Stimulated activated CD4-positive, alpha-beta T cell treated with anti-CD3 and anti-CD28 coated beads, Interleukin-12 subunit alpha, Interleukin-12 subunit beta, amount 100 ng/mL, for 4 hours (primary cell): Measurements from ENCODE around the gene ADAM12.
"Not testable (repeated sequence)": the region's sequence is repeated elsewhere in the genome, so short reads cannot be mapped to it uniquely, and the experiment has no call there.

ENCODE experiments used
- DNase-seq: peaks from one replicate; pipeline ENCODE4 v3.0.0-alpha.2; 2020

ADAM12 gene

DNA sequence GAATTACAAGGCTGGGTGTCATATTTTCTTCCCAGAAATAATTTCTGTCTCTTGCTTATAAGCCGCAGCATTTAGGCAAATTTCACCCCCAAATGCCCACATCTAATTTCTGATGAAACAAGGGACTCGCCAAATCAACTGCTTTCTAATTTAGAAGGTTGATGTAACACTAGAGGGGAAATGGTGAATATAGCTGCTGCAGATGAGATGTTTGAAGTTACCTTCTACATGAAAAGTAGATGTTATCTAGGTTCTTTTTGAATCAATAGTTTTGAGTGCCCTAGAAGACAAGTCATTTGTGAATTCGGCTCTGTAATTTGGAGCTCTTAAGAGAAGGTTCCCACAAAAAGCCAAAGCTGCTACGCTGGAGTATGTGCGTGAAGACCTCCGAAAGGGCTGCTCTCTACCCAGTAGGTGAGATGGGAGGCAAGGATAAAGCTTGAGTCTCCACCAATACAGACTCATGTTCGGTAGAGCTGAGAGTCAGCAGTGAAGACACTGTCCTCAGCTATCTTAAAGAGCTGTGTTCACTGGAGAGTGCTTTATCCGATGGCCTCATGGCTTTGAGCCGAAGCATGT is 392.5 kb downstream of the ADAM12 start:
- DNase-seq = no peak

GRCh38 chr10:125994601-125995000 is 393.7 kb downstream of the ADAM12 start:
- no peak for DNase-seq

- DNase-seq = no peak
Measured at GRCh38 chr10:125992254-125992653, 396.0 kb downstream of the ADAM12 start.

GRCh38 chr10:125991392-125991791 is 396.9 kb downstream of the ADAM12 start:
- DNase-seq = no peak

GRCh38 chr10:125990974-125991373 is 397.3 kb downstream of the ADAM12 start:
- no peak for DNase-seq

GRCh38 chr10:125989791-125990190 is 398.5 kb downstream of the ADAM12 start:
- DNase-seq = no peak

DNA sequence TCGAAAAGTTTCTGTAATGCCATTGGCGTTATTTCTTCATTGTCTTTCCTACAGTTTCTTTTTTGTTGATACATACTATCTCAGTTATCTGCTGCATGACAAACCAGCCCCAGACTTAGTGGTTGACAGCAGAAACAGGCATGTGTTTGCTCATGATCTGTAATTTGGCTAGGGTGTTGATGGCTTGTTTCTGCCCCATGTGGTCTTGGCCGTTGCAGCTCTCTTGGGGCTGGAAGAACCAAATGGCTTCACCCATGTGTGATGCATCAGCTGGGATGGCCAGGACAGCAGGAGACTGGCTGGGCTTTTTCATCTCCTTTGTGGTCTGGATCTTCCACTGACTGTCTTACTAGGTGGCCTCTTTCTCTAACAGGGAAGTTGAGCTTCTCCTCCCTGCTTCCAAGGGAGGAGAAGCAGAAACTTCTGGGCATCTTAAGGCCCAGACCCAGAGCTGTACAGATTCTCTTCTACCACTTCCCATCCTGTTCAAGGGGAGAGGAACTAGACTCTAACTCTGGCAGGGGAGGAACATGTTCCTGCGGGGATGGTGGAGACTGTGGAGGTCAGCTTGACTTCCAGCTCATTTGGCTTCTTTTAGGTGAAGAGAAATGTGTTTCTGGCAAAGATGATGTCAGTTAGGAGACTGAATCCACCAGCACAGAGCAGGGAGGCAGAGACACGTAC is 402.6 kb downstream of the ADAM12 start:
- DNase-seq = no peak

- DNase-seq = no peak
Measured at GRCh38 chr10:125984865-125985495, 403.3 kb downstream of the ADAM12 start.

- DNase-seq = no peak
Measured at GRCh38 chr10:125984346-125984745, 403.9 kb downstream of the ADAM12 start.

DNA sequence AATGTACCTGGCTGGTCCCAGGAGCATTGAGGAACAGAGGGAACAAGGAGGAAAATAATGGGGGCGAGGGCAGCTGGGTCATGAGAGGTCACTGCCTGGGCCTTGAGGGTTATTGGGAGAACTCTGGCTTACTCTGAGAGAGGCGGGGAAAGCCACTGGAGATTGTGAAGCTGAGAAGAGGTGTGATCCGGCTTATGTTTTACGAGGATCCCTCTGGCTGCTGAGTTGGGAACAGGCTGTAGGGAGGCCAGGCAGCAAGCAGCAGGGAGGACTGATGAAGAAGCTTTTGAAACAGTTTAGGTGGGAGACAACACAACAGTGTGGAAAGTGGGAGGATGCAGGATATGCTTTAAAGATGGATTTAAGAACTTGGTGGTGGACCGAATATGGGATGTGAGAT is 404.6 kb downstream of the ADAM12 start:
- no peak for DNase-seq

GRCh38 chr10:125983161-125983560 is 405.1 kb downstream of the ADAM12 start:
- DNase-seq = no peak

GRCh38 chr10:125982260-125982948 is 405.9 kb downstream of the ADAM12 start:
- no peak for DNase-seq

DNA sequence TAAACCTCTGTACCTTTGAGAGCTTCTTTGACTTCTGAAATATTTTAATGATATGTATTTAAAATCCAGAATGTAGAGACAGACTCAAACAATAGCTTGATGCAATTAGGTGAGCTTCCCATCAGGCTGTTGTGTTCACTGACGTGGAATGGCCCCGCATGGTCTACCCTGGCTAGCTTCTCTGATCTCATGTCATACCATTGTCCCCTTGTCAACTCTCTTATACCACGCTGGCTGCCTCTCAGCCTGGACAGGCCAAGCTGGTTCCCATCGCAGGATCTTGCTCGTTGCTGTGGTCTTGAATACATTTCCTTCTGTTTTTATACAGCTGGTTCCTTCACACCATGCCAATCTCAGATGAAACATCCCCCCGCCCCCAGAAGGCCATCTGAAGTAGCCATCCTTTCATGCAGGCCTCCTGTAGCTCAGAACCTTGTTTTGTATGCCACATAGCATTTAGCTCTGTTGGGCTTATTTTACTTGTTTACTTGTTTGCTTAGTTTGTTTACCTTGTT is 407.7 kb downstream of the ADAM12 start:
- DNase-seq = no peak

GRCh38 chr10:125979976-125980375 is 408.3 kb downstream of the ADAM12 start:
- no peak for DNase-seq

GRCh38 chr10:125976960-125977605 is 411.2 kb downstream of the ADAM12 start:
- no peak for DNase-seq

DNA sequence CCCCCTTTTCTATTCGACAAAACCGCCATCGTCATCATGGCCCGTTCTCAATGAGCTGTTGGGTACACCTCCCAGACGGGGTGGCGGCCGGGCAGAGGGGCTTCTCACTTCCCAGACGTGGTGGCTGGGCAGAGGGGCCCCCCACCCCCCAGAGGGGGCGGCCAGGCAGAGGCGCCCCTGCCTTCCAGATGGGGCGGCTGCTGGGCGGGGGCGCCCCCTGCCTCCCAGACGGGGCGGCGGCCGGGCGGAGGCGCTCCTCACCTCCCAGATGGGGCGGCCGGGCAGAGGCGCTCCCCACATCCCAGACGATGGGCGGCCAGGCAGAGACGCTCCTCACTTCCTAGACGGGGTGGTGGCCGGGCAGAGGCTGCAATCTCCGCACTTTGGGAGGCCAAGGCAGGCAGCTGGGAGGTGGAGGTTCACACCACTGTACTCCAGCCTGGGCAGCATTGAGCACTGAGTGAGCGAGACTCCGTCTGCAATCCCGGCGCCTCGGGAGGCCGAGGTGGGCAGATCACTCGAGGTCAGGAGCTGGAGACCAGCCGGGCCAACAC is 418.1 kb downstream of the ADAM12 start:
- DNase-seq = not testable (repeated sequence)

DNA sequence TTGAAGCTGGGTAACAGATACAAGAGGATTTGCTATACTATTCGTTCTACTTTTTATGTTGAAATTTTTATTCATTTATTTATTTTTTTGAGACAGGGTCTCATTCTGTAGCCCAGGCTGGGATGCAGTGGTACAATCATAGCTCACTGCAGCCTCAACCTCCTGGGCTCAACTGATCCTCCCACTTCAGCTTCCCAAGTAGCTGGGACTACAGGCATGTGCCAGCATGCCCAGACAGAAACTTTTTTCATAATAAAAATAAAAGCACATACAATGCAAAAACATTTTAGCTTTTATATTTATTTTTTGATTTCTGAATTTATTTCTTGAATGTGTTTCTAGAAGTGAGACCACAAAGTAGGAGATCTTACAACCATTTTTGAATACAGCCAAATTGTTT is 420.7 kb downstream of the ADAM12 start:
- DNase-seq = no peak

- DNase-seq = no peak
Measured at GRCh38 chr10:125964558-125964957, 423.7 kb downstream of the ADAM12 start.
